Vagina (tissue), 2 donors: Measurements from ENCODE around the gene MAML1. TPM values are rescaled to one million over a fixed set of nuclear protein-coding genes. Genes with fewer than 3 reads are reported as not detected.

Source experiments
- DNase-seq, 2 donors: peaks; one replicate each; pipeline ENCODE4 v3.0.0-alpha.2; 2017; ENCODE audit errors: extremely low spot score in 2 of 2
- H3K27ac ChIP-seq: fragments of 200-600 bp; sonication (generic); one replicate; pipeline ENCODE4 v1.5.1; 2019
- H3K27me3 ChIP-seq: fragments of 200-600 bp; sonication (generic); one replicate; pipeline ENCODE4 v1.5.1; 2019
- H3K36me3 ChIP-seq, 2 donors: fragments of 200-600 bp; sonication (generic); one replicate each; pipeline ENCODE4 v1.5.1; 2017 to 2019
- H3K4me1 ChIP-seq: fragments of 200-600 bp; sonication (generic); one replicate; pipeline ENCODE4 v1.5.1; 2019
- H3K4me3 ChIP-seq, 2 donors: fragments of 200-600 bp; sonication (generic); 1 replicate in 1 of 2; 2 replicates in 1 of 2; pipeline ENCODE4 v1.5.1; 2016 to 2019
- H3K9me3 ChIP-seq: fragments of 200-600 bp; sonication (generic); one replicate; pipeline ENCODE4 v1.5.1; 2019
- CTCF ChIP-seq, 3 experiments: fragments of 450-650 bp in 2 of 3; fragments of 200-600 bp in 1 of 3; sonication (generic) in 1 of 3; IDR thresholded peaks; one replicate each; pipeline ENCODE4 v1.5.1; 2017 to 2019; ENCODE audit warnings: antibody characterized with exemption in 3 of 3, mild to moderate bottlenecking in 2 of 3, moderate library complexity in 2 of 3
- POLR2A ChIP-seq, 2 donors: fragments of 450-650 bp; IDR thresholded peaks; one replicate each; pipeline ENCODE4 v1.6.1; 2017; ENCODE audit warnings: antibody characterized with exemption in 2 of 2, mild to moderate bottlenecking in 2 of 2, moderate library complexity in 2 of 2
- POLR2AphosphoS5 ChIP-seq, 2 donors: sonication (generic); formaldehyde crosslinking; IDR thresholded peaks; one replicate each; pipeline ENCODE4 v1.9.0; 2017; ENCODE audit warnings: antibody characterized with exemption in 2 of 2, mild to moderate bottlenecking in 2 of 2, low read depth in 1 of 2; ENCODE audit not compliant: insufficient read depth in 1 of 2
- intact Hi-C: fragments of 100-400 bp; cut with DNase I; formaldehyde crosslinking; loops from one replicate; pipeline ENCODE4 v1.15.1; 2023
- total RNA-seq: library from RNA; depleted of rRNA; stranded (reverse); fragments of >200 nt; gene quantifications from one replicate; pipeline ENCODE4 v1.2.3, GENCODE V29; 2016

MAML1 gene
- total RNA-seq, 1 donor from 2014 or later = 25.3 TPM

- no peak for DNase-seq
- H3K27ac ChIP-seq = peak overlapping the region; percentile 94
- no peak for TF ChIP-seq CTCF (IDR thresholded peaks at IDR 0.05)
- no peak for TF ChIP-seq POLR2AphosphoS5 (IDR thresholded peaks at IDR 0.05; ENCODE audit: insufficient read depth in 1 of 2, low read depth in 1 of 2)
- no peak for TF ChIP-seq POLR2A (IDR thresholded peaks at IDR 0.05)
- H3K4me1 ChIP-seq = peaks cover 45% of the 10 kb centered on the region
- H3K27me3 ChIP-seq = no peaks in the 10 kb centered on the region
- peak overlapping the region in 1 of 2 donors; percentile 55 for H3K4me3 ChIP-seq
- H3K9me3 ChIP-seq = no peaks in the 10 kb centered on the region
- intact Hi-C loops = loop anchor here (10.0 kb wide), 1 partner anchor 110 kb away; the partner anchor contains the start of gene CBY3
- peaks cover 0 to 25% of the 10 kb centered on the region in 2 donors for H3K36me3 ChIP-seq
These were observed 62.0 kb downstream of the MAML1 start for GRCh38 chr5:179794575-179794974.

DNA sequence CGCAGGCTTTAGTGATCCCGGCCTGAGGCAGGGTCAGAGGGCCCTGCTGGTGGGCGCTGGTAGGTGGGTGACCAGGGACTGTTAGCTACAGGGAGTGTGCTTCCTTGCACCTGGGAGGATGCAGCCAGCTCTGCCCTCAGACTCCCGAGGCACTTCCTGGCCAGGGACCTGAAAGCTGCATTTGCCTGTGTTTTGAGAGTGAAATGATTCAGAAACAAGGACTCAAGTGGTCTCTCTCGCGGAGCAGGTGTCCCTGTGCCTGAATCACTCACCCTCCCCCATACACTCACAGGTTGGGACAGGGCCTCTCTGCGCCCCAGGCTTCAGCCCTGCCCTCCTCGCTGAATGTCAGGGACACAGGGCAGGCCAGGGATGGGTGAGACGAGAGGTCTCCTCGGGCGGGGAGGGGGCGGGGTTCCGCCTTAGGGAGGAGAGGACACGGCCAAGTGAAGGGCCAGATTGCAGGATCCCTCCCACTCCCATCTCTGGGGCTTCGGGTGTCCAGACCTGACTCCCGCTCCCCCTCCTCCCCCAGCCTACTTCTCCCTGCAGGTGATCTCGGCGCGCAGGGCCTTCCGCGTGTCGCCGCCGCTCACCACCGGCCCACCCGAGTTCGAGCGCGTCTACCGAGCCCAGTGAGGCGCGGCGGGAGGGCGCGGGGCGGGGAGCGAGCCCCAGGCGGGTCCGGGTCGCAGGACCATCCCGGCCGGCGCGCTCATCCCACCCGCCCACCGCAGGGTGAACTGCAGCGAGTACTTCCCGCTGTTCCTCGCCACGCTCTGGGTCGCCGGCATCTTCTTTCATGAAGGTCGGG, 62.6 kb downstream of the MAML1 start:
- peaks cover 45% of the 10 kb centered on the region for H3K4me1 ChIP-seq
- H3K36me3 ChIP-seq = peaks cover 0 to 32% of the 10 kb centered on the region in 2 donors
- intact Hi-C loops = loop anchor here (5.0 to 10.0 kb wide), 2 partner anchors 33 to 110 kb away; partner anchors contain the start of gene CBY3
- H3K4me3 ChIP-seq = peak overlapping the region; percentile 55 to 60
- no peak for TF ChIP-seq POLR2AphosphoS5 (IDR thresholded peaks at IDR 0.05; ENCODE audit: insufficient read depth in 1 of 2, low read depth in 1 of 2)
- TF ChIP-seq POLR2A (IDR thresholded peaks at IDR 0.05) = no peak
- no peak for TF ChIP-seq CTCF (IDR thresholded peaks at IDR 0.05)
- H3K27me3 ChIP-seq = no peaks in the 10 kb centered on the region
- H3K27ac ChIP-seq = peak overlapping the region; percentile 94
- no peak for DNase-seq
- H3K9me3 ChIP-seq = no peaks in the 10 kb centered on the region

DNA sequence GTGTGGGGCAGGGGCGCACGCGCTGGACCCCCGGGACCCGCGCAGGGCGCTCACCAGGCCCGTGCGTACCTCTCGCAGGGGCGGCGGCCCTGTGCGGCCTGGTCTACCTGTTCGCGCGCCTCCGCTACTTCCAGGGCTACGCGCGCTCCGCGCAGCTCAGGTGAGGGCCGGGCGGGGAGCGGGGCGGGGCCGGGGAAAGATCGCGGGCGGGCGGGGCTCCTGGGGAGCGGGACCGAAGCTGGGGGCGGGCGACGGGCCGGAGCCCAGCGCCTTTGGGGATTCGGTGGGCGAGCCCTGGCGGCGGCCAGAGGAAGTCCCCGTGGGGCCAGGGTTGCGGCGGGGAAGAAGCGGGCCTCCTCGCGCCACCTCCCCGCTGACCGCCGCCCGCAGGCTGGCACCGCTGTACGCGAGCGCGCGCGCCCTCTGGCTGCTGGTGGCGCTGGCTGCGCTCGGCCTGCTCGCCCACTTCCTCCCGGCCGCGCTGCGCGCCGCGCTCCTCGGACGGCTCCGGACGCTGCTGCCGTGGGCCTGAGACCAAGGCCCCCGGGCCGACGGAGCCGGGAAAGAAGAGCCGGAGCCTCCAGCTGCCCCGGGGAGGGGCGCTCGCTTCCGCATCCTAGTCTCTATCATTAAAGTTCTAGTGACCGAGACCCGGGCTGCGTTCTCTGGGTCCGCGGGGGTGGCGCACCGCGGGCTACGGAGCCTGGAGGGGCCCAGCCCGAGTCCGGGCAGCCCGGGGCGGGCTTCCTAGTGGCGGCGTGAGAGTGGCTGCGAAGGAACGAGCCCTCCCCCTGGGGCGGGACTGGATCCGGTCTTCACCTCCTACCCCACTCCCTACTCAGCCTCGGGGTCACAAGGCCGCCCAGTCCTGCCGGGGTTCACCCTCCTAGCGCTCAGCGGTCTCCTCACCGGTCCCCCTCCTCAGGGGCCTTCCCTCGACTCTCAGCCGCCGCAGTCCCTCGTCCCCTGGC, 63.5 kb downstream of the MAML1 start:
- peaks cover 45% of the 10 kb centered on the region for H3K4me1 ChIP-seq
- intact Hi-C loops = loop anchor here (5.0 to 10.0 kb wide), 2 partner anchors 34 to 111 kb away; partner anchors contain the start of gene CBY3

More for the DNA sequence above, 63.5 kb downstream of the MAML1 start:
- Histone ChIP-seq H3K4me3 (peak overlapping the region; percentile 55 to 60), H3K9me3 (no peaks in the 10 kb centered on the region), H3K27me3 (no peaks in the 10 kb centered on the region), H3K27ac (peak overlapping the region; percentile 94), H3K36me3 (peaks cover 0 to 41% of the 10 kb centered on the region in 2 donors)
- TF ChIP-seq POLR2A (IDR thresholded peaks at IDR 0.05) (no peak), POLR2AphosphoS5 (IDR thresholded peaks at IDR 0.05; ENCODE audit: insufficient read depth in 1 of 2, low read depth in 1 of 2) (peak in 1 of 2 donors; percentile 84), CTCF (IDR thresholded peaks at IDR 0.05) (peak; percentile 54 to 93 (median 54))
- peak in 1 of 2 donors; percentile 93 for DNase-seq
